ENCODE measurements around the gene U2AF2. TPM values are rescaled to one million over a fixed set of nuclear protein-coding genes. Genes with fewer than 3 reads are reported as not detected.

U2AF2 gene
- polyA plus RNA-seq, 1 of the 3 experiments (the other 2 are of a cell fraction), result 321 TPM

- Histone ChIP-seq H3K9me3 (no peaks in the 10 kb centered on the region), H3K27ac (ENCODE audit: low read depth in 2 of 2, low read length in 1 of 2) (no peak overlapping the region; a peak in 1 of 4 replicates), H2AFZ (ENCODE audit: low read depth) (peak overlapping the region; percentile 97; the same call in 1 of the 2 replicates), H3K9me2 (no peaks in the 10 kb centered on the region), H3K9ac (no peak overlapping the region), H3K36me3 (replicated peaks in 1 of 2; ENCODE audit: control insufficient read depth in 1 of 2, insufficient read depth in 2 of 2, low read length in 1 of 2) (peaks cover 0 to 6% of the 10 kb centered on the region in 2 experiments), H3K27me3 (ENCODE audit: insufficient read depth) (no peaks in the 10 kb centered on the region), H3K4me3 (ENCODE audit: low read depth in 2 of 2, low read length in 1 of 2) (no peak overlapping the region), H3F3A (replicated peaks; ENCODE audit: insufficient read depth) (peaks cover 15% of the 10 kb centered on the region), H3K79me2 (ENCODE audit: insufficient read depth) (peaks cover 40% of the 10 kb centered on the region), H3K4me1 (ENCODE audit: control insufficient read depth in 1 of 2, insufficient read depth in 2 of 2, low read depth in 1 of 2, low read length in 1 of 2) (peaks cover 0 to 16% of the 10 kb centered on the region in 2 experiments; a peak in 1 of 4 replicates), H4K20me1 (ENCODE audit: insufficient read depth) (no peaks in the 10 kb centered on the region), H3K4me2 (peak overlapping the region; percentile 97; the same call in 1 of the 2 replicates)
- ChIA-PET POLR2A (interaction anchor here (2.4 kb wide), 1 partner anchor 20 kb away, joined by 5 read pairs; no protein-coding TSS in a partner anchor), CTCF (interaction anchor here (0.7 to 4.6 kb wide), 15 partner anchors 10 to 493 kb away, joined by 3 to 40 read pairs (median 9); partner anchors contain the start of genes CCDC106, U2AF2, ZNF581 and ZNF784)
- TF ChIP-seq USF2 (IDR thresholded peaks at IDR 0.05; ENCODE audit: borderline replicate concordance, low read depth, low read length), result no peak
- TF ChIP-seq JUND (IDR thresholded peaks at IDR 0.05), result no peak
- TF ChIP-seq POLR2AphosphoS5 (IDR thresholded peaks at IDR 0.05; ENCODE audit: low read depth, low read length), result no peak
- TF ChIP-seq NRF1 (IDR thresholded peaks at IDR 0.05; ENCODE audit: low read depth, low read length), result no peak
- TF ChIP-seq RFX5 (IDR thresholded peaks at IDR 0.05; ENCODE audit: low read length), result no peak
- no peak for TF ChIP-seq CTCF (IDR thresholded peaks at IDR 0.05)
- no peak for TF ChIP-seq EZH2phosphoT487 (IDR thresholded peaks at IDR 0.05; ENCODE audit: borderline replicate concordance, low read depth)
- no peak for TF ChIP-seq RXRA (IDR thresholded peaks at IDR 0.05; ENCODE audit: borderline replicate concordance, low read depth)
- TF ChIP-seq EP300 (IDR thresholded peaks at IDR 0.05; ENCODE audit: borderline replicate concordance in 1 of 2, low read depth in 1 of 2, low read length in 1 of 2), result no peak
- TF ChIP-seq SIN3A (IDR thresholded peaks at IDR 0.05; ENCODE audit: borderline replicate concordance, low read depth, low read length), result no peak
- TF ChIP-seq FOSL2 (IDR thresholded peaks at IDR 0.05; ENCODE audit: borderline replicate concordance, low read depth), result no peak
- no peak for TF ChIP-seq GABPA (IDR thresholded peaks at IDR 0.05; ENCODE audit: low read depth)
- TF ChIP-seq PBX3 (IDR thresholded peaks at IDR 0.05), result no peak
- TF ChIP-seq YY1 (IDR thresholded peaks at IDR 0.05; ENCODE audit: low read depth), result no peak
- no peak for TF ChIP-seq CHD2 (IDR thresholded peaks at IDR 0.05; ENCODE audit: low read length, partially characterized antibody)
- no peak for TF ChIP-seq FOXM1 (IDR thresholded peaks at IDR 0.05; ENCODE audit: low read depth)
- 96% methylated on average over 8 of the region's 8 CpGs for WGBS (ENCODE audit: low lambda C conversion rate)
- no peak for DNase-seq
Observed at GRCh38 chr19:55633861-55634260, 21.0 kb upstream of the U2AF2 start.
